ENCODE data around the gene NFAM1. TPM values are rescaled to one million over a fixed set of nuclear protein-coding genes. Genes with fewer than 3 reads are reported as not detected.

NFAM1 gene
- total RNA-seq, 2 experiments from 2014 or later: 0.15 to 0.24 TPM

- ChIA-PET CTCF (interaction anchor here (0.9 kb wide), 1 partner anchor 14 kb away, joined by 3 read pairs; no protein-coding TSS in a partner anchor), POLR2A (interaction anchor here (0.6 to 1.2 kb wide), 2 partner anchors 57 to 252 kb away, joined by 3 read pairs; partner anchors contain the start of gene NDUFA6)
Observed at GRCh38 chr22:42342426-42343120, 89.6 kb downstream of the NFAM1 start.

GRCh38 chr22:42341779-42342178 lies 90.4 kb downstream of the NFAM1 start:
- H3K9me3 Mint-ChIP-seq: no peaks in the 10 kb centered on the region
- no peaks in the 10 kb centered on the region for H3K27me3 Mint-ChIP-seq
- no peak overlapping the region for H3K4me3 Mint-ChIP-seq
- intact Hi-C loops (cut with micrococcal nuclease): no loop called here
- H3K4me1 Mint-ChIP-seq (ENCODE audit: low read depth): peaks cover 2% of the 10 kb centered on the region
- ChIA-PET POLR2A (interaction anchor here (1.2 kb wide), 1 partner anchor 251 kb away, joined by 3 read pairs; the partner anchor contains the start of gene NDUFA6), CTCF (interaction anchor here (0.9 kb wide), 1 partner anchor 13 kb away, joined by 3 read pairs; no protein-coding TSS in a partner anchor)
- H3K36me3 Mint-ChIP-seq: no peaks in the 10 kb centered on the region
- DNase-seq: no peak
- H3K27ac Mint-ChIP-seq: no peak overlapping the region

More at GRCh38 chr22:42342426-42343120, 89.6 kb downstream of the NFAM1 start:
- DNase-seq: no peak
- H3K4me1 Mint-ChIP-seq (ENCODE audit: low read depth): peaks cover 2% of the 10 kb centered on the region
- H3K36me3 Mint-ChIP-seq: no peaks in the 10 kb centered on the region
- intact Hi-C loops (cut with micrococcal nuclease): no loop called here
- peak overlapping the region; percentile 61 for H3K4me3 Mint-ChIP-seq
- no peaks in the 10 kb centered on the region for H3K27me3 Mint-ChIP-seq
- no peaks in the 10 kb centered on the region for H3K9me3 Mint-ChIP-seq
- H3K27ac Mint-ChIP-seq: no peak overlapping the region

GRCh38 chr22:42340829-42341383 lies 91.3 kb downstream of the NFAM1 start:
- H3K9me3 Mint-ChIP-seq: no peaks in the 10 kb centered on the region
- no peaks in the 10 kb centered on the region for H3K36me3 Mint-ChIP-seq
- intact Hi-C loops (cut with micrococcal nuclease): no loop called here
- no peak overlapping the region for H3K27ac Mint-ChIP-seq
- ChIA-PET POLR2A (no interaction called here), CTCF (no interaction called here)
- H3K4me3 Mint-ChIP-seq: no peak overlapping the region
- H3K27me3 Mint-ChIP-seq: no peaks in the 10 kb centered on the region
- DNase-seq: no peak
- peaks cover 2% of the 10 kb centered on the region for H3K4me1 Mint-ChIP-seq (ENCODE audit: low read depth)

GRCh38 chr22:42340150-42340549 lies 92.1 kb downstream of the NFAM1 start:
- no peak overlapping the region for H3K4me3 Mint-ChIP-seq
- ChIA-PET CTCF (no interaction called here), POLR2A (no interaction called here)
- H3K4me1 Mint-ChIP-seq (ENCODE audit: low read depth): peaks cover 6% of the 10 kb centered on the region
- no peaks in the 10 kb centered on the region for H3K36me3 Mint-ChIP-seq
- no peaks in the 10 kb centered on the region for H3K9me3 Mint-ChIP-seq
- H3K27me3 Mint-ChIP-seq: no peaks in the 10 kb centered on the region
- no peak for DNase-seq
- intact Hi-C loops (cut with micrococcal nuclease): no loop called here
- no peak overlapping the region for H3K27ac Mint-ChIP-seq

GRCh38 chr22:42338479-42338878 lies 93.7 kb downstream of the NFAM1 start:
- Mint-ChIP-seq H3K4me3 (no peak overlapping the region), H3K27ac (no peak overlapping the region), H3K36me3 (no peaks in the 10 kb centered on the region), H3K27me3 (no peaks in the 10 kb centered on the region), H3K9me3 (no peaks in the 10 kb centered on the region), H3K4me1 (ENCODE audit: low read depth) (peaks cover 7% of the 10 kb centered on the region)
- no peak for DNase-seq
- ChIA-PET CTCF (no interaction called here), POLR2A (no interaction called here)
- intact Hi-C loops (cut with micrococcal nuclease): no loop called here

GRCh38 chr22:42337356-42337755 lies 94.8 kb downstream of the NFAM1 start:
- no peak for DNase-seq
- intact Hi-C loops (cut with micrococcal nuclease): no loop called here
- CTCF ChIA-PET: interaction anchor here (0.6 kb wide), 1 partner anchor 598 kb away, joined by 3 read pairs; no protein-coding TSS in a partner anchor
- H3K27me3 Mint-ChIP-seq: no peaks in the 10 kb centered on the region
- no peaks in the 10 kb centered on the region for H3K36me3 Mint-ChIP-seq
- no peak overlapping the region for H3K4me3 Mint-ChIP-seq
- POLR2A ChIA-PET: no interaction called here
- peaks cover 7% of the 10 kb centered on the region for H3K4me1 Mint-ChIP-seq (ENCODE audit: low read depth)
- no peak overlapping the region for H3K27ac Mint-ChIP-seq
- no peaks in the 10 kb centered on the region for H3K9me3 Mint-ChIP-seq

GRCh38 chr22:42336527-42337227 lies 95.5 kb downstream of the NFAM1 start:
- DNase-seq: no peak
- POLR2A ChIA-PET: no interaction called here
- Mint-ChIP-seq H3K27me3 (no peaks in the 10 kb centered on the region), H3K4me3 (no peak overlapping the region), H3K4me1 (ENCODE audit: low read depth) (peaks cover 5% of the 10 kb centered on the region), H3K27ac (no peak overlapping the region), H3K9me3 (no peaks in the 10 kb centered on the region), H3K36me3 (no peaks in the 10 kb centered on the region)
- CTCF ChIA-PET: interaction anchor here (0.6 kb wide), 1 partner anchor 597 kb away, joined by 3 read pairs; no protein-coding TSS in a partner anchor
- intact Hi-C loops (cut with micrococcal nuclease): no loop called here

GRCh38 chr22:42335839-42336378 lies 96.3 kb downstream of the NFAM1 start:
- H3K27me3 Mint-ChIP-seq: no peaks in the 10 kb centered on the region
- CTCF ChIA-PET: no interaction called here
- no peaks in the 10 kb centered on the region for H3K9me3 Mint-ChIP-seq
- peaks cover 5% of the 10 kb centered on the region for H3K4me1 Mint-ChIP-seq (ENCODE audit: low read depth)
- H3K27ac Mint-ChIP-seq: no peak overlapping the region
- no peak overlapping the region for H3K4me3 Mint-ChIP-seq
- POLR2A ChIA-PET: no interaction called here
- intact Hi-C loops (cut with micrococcal nuclease): no loop called here
- no peak for DNase-seq
- no peaks in the 10 kb centered on the region for H3K36me3 Mint-ChIP-seq

GRCh38 chr22:42334875-42335512 lies 97.2 kb downstream of the NFAM1 start:
- no peaks in the 10 kb centered on the region for H3K9me3 Mint-ChIP-seq
- no peak overlapping the region for H3K27ac Mint-ChIP-seq
- H3K27me3 Mint-ChIP-seq: no peaks in the 10 kb centered on the region
- H3K4me1 Mint-ChIP-seq (ENCODE audit: low read depth): peaks cover 5% of the 10 kb centered on the region
- DNase-seq: no peak
- intact Hi-C loops (cut with micrococcal nuclease): no loop called here
- ChIA-PET CTCF (no interaction called here), POLR2A (no interaction called here)
- H3K36me3 Mint-ChIP-seq: no peaks in the 10 kb centered on the region
- H3K4me3 Mint-ChIP-seq: no peak overlapping the region

- Mint-ChIP-seq H3K4me3 (no peak overlapping the region), H3K36me3 (no peaks in the 10 kb centered on the region), H3K27ac (no peak overlapping the region), H3K9me3 (no peaks in the 10 kb centered on the region), H3K27me3 (no peaks in the 10 kb centered on the region), H3K4me1 (ENCODE audit: low read depth) (peaks cover 10% of the 10 kb centered on the region)
- intact Hi-C loops (cut with micrococcal nuclease): no loop called here
- ChIA-PET POLR2A (no interaction called here), CTCF (no interaction called here)
- no peak for DNase-seq
Observed at GRCh38 chr22:42333544-42333943, 98.7 kb downstream of the NFAM1 start.

- Mint-ChIP-seq H3K27me3 (no peaks in the 10 kb centered on the region), H3K4me3 (no peak overlapping the region), H3K4me1 (ENCODE audit: low read depth) (peaks cover 25% of the 10 kb centered on the region), H3K36me3 (no peaks in the 10 kb centered on the region), H3K27ac (no peak overlapping the region), H3K9me3 (no peaks in the 10 kb centered on the region)
- DNase-seq: no peak
- ChIA-PET CTCF (no interaction called here), POLR2A (no interaction called here)
- intact Hi-C loops (cut with micrococcal nuclease): no loop called here
Observed at GRCh38 chr22:42332089-42332488, 100.1 kb downstream of the NFAM1 start.

GRCh38 chr22:42331014-42331413 lies 101.2 kb downstream of the NFAM1 start:
- H3K4me1 Mint-ChIP-seq (ENCODE audit: low read depth): peaks cover 31% of the 10 kb centered on the region
- CTCF ChIA-PET: no interaction called here
- H3K27me3 Mint-ChIP-seq: no peaks in the 10 kb centered on the region
- POLR2A ChIA-PET: no interaction called here
- H3K4me3 Mint-ChIP-seq: no peak overlapping the region
- intact Hi-C loops (cut with micrococcal nuclease): no loop called here
- no peaks in the 10 kb centered on the region for H3K36me3 Mint-ChIP-seq
- no peak for DNase-seq
- H3K9me3 Mint-ChIP-seq: no peaks in the 10 kb centered on the region
- no peak overlapping the region for H3K27ac Mint-ChIP-seq

All from activated CD4-positive, alpha-beta memory T cell treated with anti-CD3 and anti-CD28 coated beads for 36 hours (primary cell).